Uterus (tissue), 4 donors: ENCODE results near the gene IRS1. TPM values are rescaled to one million over a fixed set of nuclear protein-coding genes. Genes with fewer than 3 reads are reported as not detected.

Experiments used
- DNase-seq, 2 donors: peaks; one replicate each; pipeline ENCODE4 v3.0.0-alpha.2; 2019 to 2020
- H3K27ac ChIP-seq, 2 donors: fragments of 200-600 bp; sonication (generic); 1 replicate in 1 of 2; 2 replicates in 1 of 2; pipeline ENCODE4 v1.5.1; 2016 to 2018
- H3K27me3 ChIP-seq, 2 donors: fragments of 200-600 bp; sonication (generic); one replicate each; pipeline ENCODE4 v1.5.1; 2018 to 2019; ENCODE audit warnings: control low read depth in 1 of 2
- H3K36me3 ChIP-seq, 2 donors: fragments of 200-600 bp; sonication (generic); one replicate each; pipeline ENCODE4 v1.5.1; 2019; ENCODE audit warnings: control low read depth in 1 of 2
- H3K4me1 ChIP-seq, 2 donors: fragments of 200-600 bp; sonication (generic); one replicate each; pipeline ENCODE4 v1.5.1; 2018 to 2019; ENCODE audit warnings: control low read depth in 1 of 2
- H3K4me3 ChIP-seq, 2 donors: fragments of 200-600 bp; sonication (generic); 1 replicate in 1 of 2; 2 replicates in 1 of 2; pipeline ENCODE4 v1.5.1; 2018 to 2019; ENCODE audit warnings: mild to moderate bottlenecking in 1 of 2
- H3K9me3 ChIP-seq, 2 donors: fragments of 200-600 bp; sonication (generic); one replicate each; pipeline ENCODE4 v1.5.1; 2019; ENCODE audit warnings: control low read depth in 1 of 2
- POLR2A ChIP-seq, 2 donors: fragments of 450-650 bp; IDR thresholded peaks; one replicate each; pipeline ENCODE4 v1.6.1; 2016; ENCODE audit warnings: antibody characterized with exemption in 2 of 2, mild to moderate bottlenecking in 1 of 2, moderate library complexity in 1 of 2
- intact Hi-C: fragments of 100-400 bp; cut with DNase I; formaldehyde crosslinking; loops from one replicate; pipeline ENCODE4 v1.15.1; 2023; ENCODE audit warnings: low total_unique reads
- total RNA-seq, 4 donors: library from RNA; depleted of rRNA in 3 of 4; stranded (reverse); fragments of >200 nt in 3 of 4; gene quantifications; one replicate each; pipeline versions ENCODE4 v1.1.0 to v1.2.4, GENCODE V29; 2014 to 2023
- TF ChIP-seq, protein P1 (sequence below), 4 experiments: fragments of 200-600 bp in 2 of 4; fragments of 450-650 bp in 2 of 4; sonication (generic) in 2 of 4; IDR thresholded peaks; one replicate each; pipeline ENCODE4 v1.5.1; 2016 to 2019; ENCODE audit warnings: antibody characterized with exemption in 4 of 4, mild to moderate bottlenecking in 2 of 4, moderate library complexity in 1 of 4
- donor health status: DM: yes; HTN: yes; CAD: no.

Gene IRS1
- total RNA-seq, 4 donors from 2014 or later = 11.5 to 54.2 (median 29.5) TPM

- no peaks in the 10 kb centered on the region for H3K36me3 ChIP-seq
- no peaks in the 10 kb centered on the region for H3K4me1 ChIP-seq
- DNase-seq = peak in 1 of 2 donors; percentile 73
Measured at GRCh38 chr2:226799976-226800940, 638 bp upstream of the IRS1 start.

DNA sequence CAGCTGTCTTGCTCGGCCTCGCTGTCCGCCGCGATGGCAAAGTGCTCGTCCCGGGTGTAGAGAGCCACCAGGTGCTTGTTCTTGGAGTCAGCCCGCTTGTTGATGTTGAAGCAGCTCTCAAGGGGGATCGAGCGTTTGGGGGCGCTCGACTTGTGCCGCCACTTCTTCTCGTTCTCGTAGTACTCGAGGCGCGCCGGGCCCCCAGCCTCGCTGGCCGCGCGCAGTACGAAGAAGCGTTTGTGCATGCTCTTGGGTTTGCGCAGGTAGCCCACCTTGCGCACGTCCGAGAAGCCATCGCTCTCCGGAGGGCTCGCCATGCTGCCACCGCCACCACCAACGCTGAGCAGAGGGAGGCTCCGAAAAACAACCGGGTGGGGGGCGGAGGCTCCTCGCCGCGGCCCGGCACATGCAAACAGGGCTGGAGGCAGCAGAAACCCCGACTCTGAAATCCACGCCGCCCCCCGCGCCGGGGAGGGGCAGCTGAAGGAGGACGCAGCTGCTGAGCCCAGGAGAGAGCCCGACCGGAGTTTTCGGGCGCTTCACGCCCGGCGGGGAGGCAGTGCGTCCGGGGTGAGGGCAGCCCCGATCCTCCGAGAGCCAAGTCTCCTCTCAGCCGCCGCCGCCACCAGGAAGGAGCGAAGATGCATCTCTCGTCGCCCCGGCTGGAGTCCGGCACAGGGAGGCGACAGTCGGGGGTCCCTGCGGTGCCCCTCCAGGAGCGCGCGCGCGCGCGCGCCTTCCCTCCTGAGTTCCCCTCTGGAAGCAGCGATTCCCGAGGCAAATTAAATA, 1.0 kb downstream of the IRS1 start:
- H3K27ac ChIP-seq = peak overlapping the region; percentile 93 to 96
- peak; percentile 55 to 66 for DNase-seq
- peak in 1 of 2 donors; percentile 9 for TF ChIP-seq POLR2A (IDR thresholded peaks at IDR 0.05)
- TF ChIP-seq, protein P1, sequence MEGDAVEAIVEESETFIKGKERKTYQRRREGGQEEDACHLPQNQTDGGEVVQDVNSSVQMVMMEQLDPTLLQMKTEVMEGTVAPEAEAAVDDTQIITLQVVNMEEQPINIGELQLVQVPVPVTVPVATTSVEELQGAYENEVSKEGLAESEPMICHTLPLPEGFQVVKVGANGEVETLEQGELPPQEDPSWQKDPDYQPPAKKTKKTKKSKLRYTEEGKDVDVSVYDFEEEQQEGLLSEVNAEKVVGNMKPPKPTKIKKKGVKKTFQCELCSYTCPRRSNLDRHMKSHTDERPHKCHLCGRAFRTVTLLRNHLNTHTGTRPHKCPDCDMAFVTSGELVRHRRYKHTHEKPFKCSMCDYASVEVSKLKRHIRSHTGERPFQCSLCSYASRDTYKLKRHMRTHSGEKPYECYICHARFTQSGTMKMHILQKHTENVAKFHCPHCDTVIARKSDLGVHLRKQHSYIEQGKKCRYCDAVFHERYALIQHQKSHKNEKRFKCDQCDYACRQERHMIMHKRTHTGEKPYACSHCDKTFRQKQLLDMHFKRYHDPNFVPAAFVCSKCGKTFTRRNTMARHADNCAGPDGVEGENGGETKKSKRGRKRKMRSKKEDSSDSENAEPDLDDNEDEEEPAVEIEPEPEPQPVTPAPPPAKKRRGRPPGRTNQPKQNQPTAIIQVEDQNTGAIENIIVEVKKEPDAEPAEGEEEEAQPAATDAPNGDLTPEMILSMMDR (IDR thresholded peaks at IDR 0.05) = peak in 3 of 4 experiments; percentile 14 to 25 (median 18)
- H3K4me1 ChIP-seq = no peaks in the 10 kb centered on the region
- H3K9me3 ChIP-seq = no peaks in the 10 kb centered on the region
- intact Hi-C loops = loop anchor here (5.0 to 10.0 kb wide), 2 partner anchors 164 to 681 kb away; no protein-coding TSS in a partner anchor
- H3K27me3 ChIP-seq = no peaks in the 10 kb centered on the region
- H3K36me3 ChIP-seq = no peaks in the 10 kb centered on the region
- H3K4me3 ChIP-seq = peak overlapping the region; percentile 67 to 69

More at GRCh38 chr2:226799976-226800940, 638 bp upstream of the IRS1 start:
- Histone ChIP-seq H3K9me3 (no peaks in the 10 kb centered on the region), H3K27me3 (no peaks in the 10 kb centered on the region), H3K27ac (peak overlapping the region; percentile 93 to 96), H3K4me3 (peak overlapping the region; percentile 67 to 69)
- intact Hi-C loops = loop anchor here (5.0 to 10.0 kb wide), 3 partner anchors 165 to 1135 kb away; no protein-coding TSS in a partner anchor
- TF ChIP-seq, protein P1 (IDR thresholded peaks at IDR 0.05) = peak in 1 of 4 experiments; percentile 8
- no peak for TF ChIP-seq POLR2A (IDR thresholded peaks at IDR 0.05)

DNA sequence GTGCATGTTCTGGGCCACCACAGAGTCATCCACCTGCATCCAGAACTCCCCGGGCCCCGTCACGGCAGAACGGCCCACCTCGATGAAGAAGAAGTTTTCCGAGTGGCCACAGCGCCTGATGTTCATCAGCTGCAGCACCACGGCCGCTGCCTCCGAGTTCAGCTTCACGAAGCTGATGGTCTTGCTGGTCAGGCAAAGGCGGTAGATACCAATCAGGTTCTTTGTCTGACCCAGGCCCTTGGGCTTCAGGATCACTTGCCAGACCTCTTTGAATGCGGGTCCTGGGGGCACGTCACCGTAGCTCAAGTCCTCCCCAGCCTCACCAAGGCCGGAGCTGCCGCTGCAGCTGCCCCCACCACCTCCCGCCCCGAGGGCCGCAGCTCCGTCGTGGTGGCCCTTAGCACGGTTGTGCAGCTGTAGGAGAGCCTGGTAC, 1.6 kb downstream of the IRS1 start:
- H3K36me3 ChIP-seq = no peaks in the 10 kb centered on the region
- H3K4me3 ChIP-seq = peak overlapping the region; percentile 67 to 69
- no peak for DNase-seq
- H3K27me3 ChIP-seq = no peaks in the 10 kb centered on the region
- H3K9me3 ChIP-seq = no peaks in the 10 kb centered on the region
- no peak for TF ChIP-seq POLR2A (IDR thresholded peaks at IDR 0.05)
- TF ChIP-seq, protein P1 (IDR thresholded peaks at IDR 0.05) = no peak
- intact Hi-C loops = loop anchor here (5.0 to 10.0 kb wide), 2 partner anchors 163 to 681 kb away; no protein-coding TSS in a partner anchor
- H3K4me1 ChIP-seq = no peaks in the 10 kb centered on the region
- H3K27ac ChIP-seq = peak overlapping the region; percentile 93 to 96

DNA sequence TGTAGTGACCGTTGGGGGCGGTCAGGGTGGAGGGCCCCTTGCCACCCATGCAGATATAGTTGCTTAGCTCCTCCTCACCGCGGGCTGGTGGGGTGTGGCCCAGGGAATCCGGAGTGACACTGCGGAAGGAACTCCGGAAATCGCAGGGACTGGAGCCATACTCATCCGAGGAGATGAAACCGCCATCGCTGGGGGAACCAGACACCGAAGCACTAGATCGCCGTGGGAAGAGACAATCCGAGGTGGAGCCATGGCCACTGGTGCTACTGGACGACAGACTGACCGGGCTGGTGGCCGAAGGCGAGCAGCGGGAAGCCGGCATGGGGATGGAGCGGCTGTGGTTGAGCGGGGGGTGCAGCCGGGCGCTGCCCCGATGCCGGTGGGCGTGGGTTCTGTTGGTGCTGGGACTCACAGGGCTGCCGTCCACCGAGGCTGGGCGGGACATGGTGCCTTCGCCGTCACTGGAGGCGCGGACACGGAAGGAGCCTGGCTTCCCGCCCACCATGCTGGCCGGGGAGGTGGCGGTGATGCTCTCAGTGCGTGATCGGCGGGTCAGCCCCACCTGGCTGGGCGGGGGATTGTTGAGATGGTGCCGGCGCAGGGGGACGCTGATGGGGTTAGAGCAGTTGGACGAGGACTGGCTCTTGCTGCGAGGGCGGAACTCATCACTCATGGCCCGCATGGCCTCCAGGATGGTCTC, 2.2 kb downstream of the IRS1 start:
- Histone ChIP-seq H3K9me3 (no peaks in the 10 kb centered on the region), H3K36me3 (no peaks in the 10 kb centered on the region), H3K4me1 (no peaks in the 10 kb centered on the region), H3K4me3 (peak overlapping the region; percentile 67 to 69), H3K27me3 (no peaks in the 10 kb centered on the region), H3K27ac (peak overlapping the region; percentile 93 to 96)
- TF ChIP-seq POLR2A (IDR thresholded peaks at IDR 0.05) = no peak
- TF ChIP-seq, protein P1 (IDR thresholded peaks at IDR 0.05) = no peak
- DNase-seq = peak; percentile 55 to 58
- intact Hi-C loops = loop anchor here (5.0 to 10.0 kb wide), 2 partner anchors 163 to 680 kb away; no protein-coding TSS in a partner anchor
